Measurements from ENCODE around the gene TENM4.

TENM4 gene

GRCh38 chr11:79296141-79296540 lies 144.7 kb downstream of the TENM4 start:
- no peak for DNase-seq (ENCODE audit: low read depth in 3 of 3)

- DNase-seq (ENCODE audit: low read depth in 3 of 3) = no peak
Observed at GRCh38 chr11:79294845-79295731, 145.7 kb downstream of the TENM4 start.

DNA sequence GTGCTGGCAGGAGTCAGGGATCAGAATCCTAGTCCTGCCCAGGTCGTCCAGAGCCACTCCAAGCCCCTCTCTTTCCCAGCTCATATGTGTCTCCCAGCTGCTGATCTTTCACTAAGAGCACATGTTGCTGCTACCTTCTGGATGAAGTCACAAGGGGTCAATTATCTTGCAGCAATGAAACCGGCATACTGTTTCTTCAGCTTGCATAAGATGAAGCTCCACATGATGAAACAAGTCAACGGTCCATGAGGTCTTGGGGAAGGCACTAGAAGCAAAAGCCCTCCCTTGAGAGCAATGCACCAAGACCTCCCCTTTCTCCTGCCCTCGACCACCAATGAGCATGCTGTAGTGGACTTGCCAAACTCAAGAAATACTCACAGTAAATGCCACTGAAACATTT lies 148.9 kb downstream of the TENM4 start:
- DNase-seq (ENCODE audit: low read depth in 3 of 3) = no peak

DNA sequence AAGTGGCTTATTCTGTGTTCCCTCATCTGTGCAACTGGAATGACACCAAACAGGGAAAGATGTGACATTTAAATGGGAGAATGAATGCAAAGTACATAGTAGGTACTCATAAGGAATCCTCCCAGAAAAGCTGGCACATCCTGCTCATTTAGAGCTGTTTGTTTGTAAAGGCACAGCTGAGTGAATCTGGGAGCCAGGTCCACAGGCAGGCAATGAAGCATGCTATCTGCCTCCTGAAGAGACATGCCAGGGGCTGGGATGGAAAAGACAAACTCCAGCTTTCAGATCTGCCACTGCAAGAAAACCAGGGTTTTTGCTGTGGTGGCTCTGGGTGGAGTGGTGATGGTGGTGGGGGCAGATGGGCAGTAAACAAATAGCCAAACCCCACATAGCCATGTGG lies 150.1 kb downstream of the TENM4 start:
- no peak for DNase-seq (ENCODE audit: low read depth in 3 of 3)

DNA sequence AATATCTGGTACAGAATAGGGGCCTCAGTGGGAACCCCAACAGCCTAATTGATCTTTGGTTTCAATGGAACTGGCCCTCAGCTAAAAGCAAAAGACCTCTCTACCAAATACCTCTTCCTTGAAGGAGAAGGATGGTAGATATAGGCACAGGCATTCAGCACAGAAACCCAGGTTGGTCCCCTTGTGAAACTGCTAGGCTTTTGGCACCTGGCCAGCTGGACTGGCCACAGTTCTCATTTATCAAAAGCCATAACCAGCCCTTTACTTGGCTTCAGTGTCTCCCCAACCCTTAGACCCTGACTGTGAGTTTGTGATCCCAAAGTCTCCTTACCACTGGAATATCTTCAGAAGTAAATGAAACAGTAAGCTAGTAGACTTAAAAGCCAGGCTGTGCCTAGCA lies 152.9 kb downstream of the TENM4 start:
- DNase-seq (ENCODE audit: low read depth in 3 of 3) = no peak

- no peak for DNase-seq (ENCODE audit: low read depth in 3 of 3)
Observed at GRCh38 chr11:79285756-79286155, 155.1 kb downstream of the TENM4 start.

DNA sequence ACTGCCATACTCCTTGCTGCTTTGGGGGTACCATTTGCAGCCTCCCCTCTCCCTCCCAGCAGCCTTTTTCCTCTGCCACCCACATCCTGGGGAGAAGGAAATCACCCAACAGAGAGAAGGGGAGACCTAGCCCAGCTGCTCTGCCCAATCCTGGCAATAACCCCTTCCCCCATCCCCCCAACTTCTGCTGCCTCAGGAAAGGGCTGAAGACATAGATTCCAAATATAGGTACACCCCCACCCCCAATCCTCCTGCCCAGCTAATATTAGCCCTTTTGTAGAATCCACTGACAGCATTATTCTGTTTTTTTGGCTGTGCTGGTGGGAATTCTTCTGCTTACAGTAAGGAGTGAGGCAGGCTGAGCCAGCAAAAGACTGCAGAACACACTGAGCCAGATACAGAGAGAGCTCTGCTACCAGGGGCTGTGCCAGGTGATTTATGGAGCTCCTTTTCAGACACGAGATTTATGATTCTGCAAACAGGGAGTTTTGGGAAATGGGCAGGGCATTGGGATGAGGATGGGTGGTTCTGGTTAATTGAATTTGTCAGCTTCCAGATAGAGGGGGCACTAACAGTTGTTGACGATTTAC lies 164.0 kb downstream of the TENM4 start:
- DNase-seq (ENCODE audit: low read depth in 3 of 3) = no peak

DNA sequence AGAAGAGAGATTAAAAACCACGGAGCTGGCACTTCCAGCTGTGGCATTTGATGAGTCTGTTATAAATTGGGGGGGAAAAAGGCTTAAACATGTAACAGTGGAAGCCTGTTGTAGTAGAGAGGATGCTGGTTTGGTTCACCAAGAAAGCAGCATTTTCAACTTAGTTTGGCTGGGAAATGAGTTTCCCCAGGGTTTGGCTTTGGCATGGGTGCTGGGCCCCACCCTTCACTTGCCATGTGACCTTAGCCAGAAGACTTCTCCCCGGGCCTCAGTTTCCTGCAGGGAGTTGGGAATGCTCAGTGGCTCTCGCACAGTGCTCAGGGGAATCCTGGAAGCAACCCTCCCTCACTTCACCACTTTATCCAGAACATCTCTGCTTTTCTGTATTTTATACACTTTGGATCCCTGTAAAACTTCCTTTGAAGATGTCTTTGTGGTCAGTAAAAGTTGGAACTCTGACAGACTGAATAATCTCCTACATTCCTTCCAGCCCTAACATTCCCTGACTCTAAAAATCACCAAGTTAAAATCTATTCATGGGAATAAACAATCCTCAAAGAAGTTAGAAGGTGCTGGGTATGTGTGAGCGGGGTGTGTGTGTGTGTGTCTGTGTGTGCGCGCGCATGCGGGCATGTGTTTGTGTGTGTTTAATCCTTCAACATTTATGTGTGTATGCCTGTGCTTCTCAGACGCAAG lies 166.0 kb downstream of the TENM4 start:
- no peak for DNase-seq (ENCODE audit: low read depth in 3 of 3)

- DNase-seq (ENCODE audit: low read depth in 3 of 3) = no peak
Observed at GRCh38 chr11:79273781-79274180, 167.0 kb downstream of the TENM4 start.

DNA sequence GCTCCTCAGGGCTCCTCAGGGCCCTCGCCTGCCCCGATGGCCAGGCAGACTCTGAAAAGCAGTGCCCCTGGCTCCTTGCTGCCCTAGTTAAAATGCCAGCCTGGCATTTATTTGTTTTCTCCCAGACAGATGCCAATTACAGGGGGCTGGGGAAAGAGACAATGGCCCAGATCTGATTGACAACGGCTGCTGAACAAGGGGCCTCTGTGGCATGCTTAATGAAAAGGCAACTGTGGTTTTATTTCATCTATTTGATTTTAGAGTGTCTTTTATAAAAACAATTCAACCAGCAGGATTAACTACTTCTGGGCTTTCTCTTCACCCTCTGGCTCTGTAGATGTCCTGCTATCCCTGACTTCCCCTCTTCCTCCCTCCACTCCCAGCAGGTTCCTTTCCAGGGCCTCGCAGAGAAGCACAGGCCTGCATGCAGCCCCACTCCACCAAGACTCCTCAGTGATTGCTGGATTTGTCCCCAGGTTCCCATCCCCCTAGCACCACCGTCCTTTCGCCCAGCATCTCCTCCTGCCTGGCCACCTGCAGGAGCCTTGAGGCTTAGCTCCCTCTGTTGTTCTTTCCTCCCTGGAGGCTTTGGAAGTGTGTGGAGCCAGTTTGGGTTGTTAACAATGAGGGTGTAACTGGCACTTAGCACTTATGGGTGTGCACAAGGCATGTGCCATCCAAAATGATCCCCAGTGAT lies 171.1 kb downstream of the TENM4 start:
- DNase-seq (ENCODE audit: low read depth in 3 of 3) = no peak

DNA sequence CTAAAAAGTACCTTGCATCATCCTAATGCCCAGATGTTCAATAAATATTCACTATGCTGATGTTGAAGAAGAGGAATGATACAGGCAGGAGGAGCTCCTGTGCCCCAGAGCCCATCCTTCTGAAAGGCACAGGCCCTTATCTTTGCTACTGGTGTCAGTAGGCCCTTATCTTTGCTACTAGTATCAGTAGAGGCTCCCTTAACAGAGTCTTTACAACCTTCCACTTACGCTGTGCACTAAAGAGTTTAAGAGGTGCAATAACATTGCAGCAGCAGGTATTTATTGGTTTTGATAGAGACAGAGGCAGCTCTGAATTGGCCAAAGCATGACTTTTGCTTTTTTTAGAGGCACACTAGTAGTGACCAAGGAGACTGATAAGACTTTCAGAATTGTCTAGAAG lies 174.4 kb downstream of the TENM4 start:
- DNase-seq (ENCODE audit: low read depth in 3 of 3) = no peak

GRCh38 chr11:79265756-79266322 lies 175.0 kb downstream of the TENM4 start:
- DNase-seq (ENCODE audit: low read depth in 3 of 3) = no peak

- no peak for DNase-seq (ENCODE audit: low read depth in 3 of 3)
Observed at GRCh38 chr11:79264284-79264683, 176.5 kb downstream of the TENM4 start.

DNA sequence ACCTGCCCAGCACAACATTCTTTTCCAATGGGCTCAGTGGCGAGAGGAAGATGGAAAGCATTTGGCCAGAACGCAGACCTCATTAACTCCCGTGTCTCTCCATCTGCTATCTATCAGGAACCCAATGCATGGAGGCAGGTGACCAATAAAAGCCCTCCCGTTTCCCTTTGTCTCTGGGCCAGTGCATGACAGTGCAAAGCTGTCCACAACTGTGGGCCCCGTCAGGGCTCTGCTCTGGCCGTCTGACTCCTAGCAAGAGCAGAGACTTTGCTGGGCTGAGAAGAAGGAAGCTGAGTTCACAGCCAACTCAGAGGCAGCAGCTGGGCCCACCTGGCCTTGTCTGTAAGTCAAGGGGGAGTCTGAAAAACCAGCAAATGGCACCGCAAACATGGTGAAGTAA lies 177.8 kb downstream of the TENM4 start:
- no peak for DNase-seq (ENCODE audit: low read depth in 3 of 3)

- no peak for DNase-seq (ENCODE audit: low read depth in 3 of 3)
Observed at GRCh38 chr11:79262221-79262620, 178.6 kb downstream of the TENM4 start.

DNA sequence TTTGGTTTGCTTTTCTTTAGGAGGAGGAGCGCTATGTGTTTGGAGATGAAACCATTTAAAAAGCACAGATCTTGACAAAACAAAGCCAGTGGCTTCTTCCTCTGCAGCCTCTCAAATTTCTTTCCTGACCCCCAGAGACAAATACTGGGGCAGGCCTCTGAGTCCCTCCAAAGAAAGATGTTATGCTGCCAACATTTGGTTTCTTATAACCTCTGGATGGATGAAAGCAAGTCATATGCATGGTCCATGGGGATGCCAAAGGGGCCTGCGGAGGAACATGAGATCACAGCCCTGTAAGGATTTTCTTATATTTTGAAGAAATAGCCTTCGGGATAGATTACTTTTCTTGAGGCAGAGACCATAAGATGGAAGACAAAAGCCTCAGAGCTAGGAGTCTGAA lies 179.1 kb downstream of the TENM4 start:
- DNase-seq (ENCODE audit: low read depth in 3 of 3) = no peak

GRCh38 chr11:79259800-79260199 lies 181.0 kb downstream of the TENM4 start:
- DNase-seq (ENCODE audit: low read depth in 3 of 3) = no peak

- DNase-seq (ENCODE audit: low read depth in 3 of 3) = no peak
Observed at GRCh38 chr11:79258576-79258975, 182.3 kb downstream of the TENM4 start.

DNA sequence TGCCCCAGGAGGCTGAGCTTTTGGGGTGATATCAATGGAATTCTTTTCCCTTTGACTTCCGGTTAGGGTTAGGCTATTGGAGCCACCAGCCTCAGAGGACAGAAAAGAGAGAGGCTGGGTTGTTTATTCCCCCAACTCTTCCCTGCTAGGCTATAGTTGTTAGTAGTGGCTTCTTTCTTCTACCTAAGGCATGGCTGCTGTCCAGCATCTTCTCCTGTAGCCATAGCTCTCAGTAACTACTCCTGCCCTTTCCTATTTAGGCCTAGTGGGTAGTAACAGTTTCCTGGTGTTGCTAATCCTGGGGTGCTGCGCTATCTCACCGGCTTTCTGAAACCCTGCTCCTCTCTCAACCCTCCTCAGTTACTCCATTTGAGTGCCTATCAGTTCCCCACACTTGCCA lies 184.9 kb downstream of the TENM4 start:
- no peak for DNase-seq (ENCODE audit: low read depth in 3 of 3)

GRCh38 chr11:79253280-79253679 lies 187.6 kb downstream of the TENM4 start:
- no peak for DNase-seq (ENCODE audit: low read depth in 3 of 3)

DNA sequence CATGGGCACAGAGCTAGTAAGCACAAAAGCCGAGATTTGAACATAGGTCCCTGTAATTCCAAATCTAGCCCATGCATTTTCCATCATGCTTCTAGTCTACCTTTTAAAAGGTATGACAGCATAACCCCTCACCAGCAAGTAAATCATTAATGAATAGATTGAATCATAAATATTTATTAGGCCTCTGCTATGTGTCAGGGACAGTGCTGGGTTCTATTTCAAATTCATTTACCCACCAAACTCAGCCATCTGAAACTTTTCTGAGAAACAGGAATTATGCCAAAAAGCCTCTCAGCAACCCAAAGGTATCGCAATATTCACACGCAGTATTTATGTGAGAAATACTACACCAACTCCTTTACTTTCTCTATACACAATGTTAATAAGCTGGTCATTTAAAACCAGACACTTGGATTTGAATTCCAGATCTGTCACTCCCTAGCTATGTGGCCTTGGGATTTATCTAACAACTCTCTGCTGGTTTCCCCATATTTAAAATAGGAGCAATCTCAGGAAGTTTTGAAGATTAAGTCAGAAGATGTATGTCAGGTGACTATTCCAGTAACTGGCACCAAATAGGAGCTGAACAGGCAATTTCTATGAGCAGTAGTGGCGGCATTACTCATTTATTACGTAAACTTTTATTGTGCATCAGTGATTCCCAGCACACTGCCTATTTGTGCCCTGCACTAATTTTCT lies 191.4 kb downstream of the TENM4 start:
- DNase-seq (ENCODE audit: low read depth in 3 of 3) = no peak

Measured in stimulated activated CD4-positive, alpha-beta T cell treated with anti-CD3 and anti-CD28 coated beads, TNF-alpha, amount 100 ng/mL, for 48 hours (primary cell).